ENCODE data around the gene SMG7.

Gene SMG7

GRCh38 chr1:183552891-183553290 lies 80.6 kb downstream of the SMG7 start:
- Histone ChIP-seq H3K4me1 (ENCODE audit: insufficient read depth, low read length, severe bottlenecking) (peaks cover 3% of the 10 kb centered on the region), H3K4me2 (ENCODE audit: low read length) (no peak overlapping the region), H3K36me3 (ENCODE audit: insufficient read depth, low read length) (peaks cover 84% of the 10 kb centered on the region), H3K9me3 (ENCODE audit: low read length) (no peaks in the 10 kb centered on the region), H3K79me2 (ENCODE audit: insufficient read depth, low read length) (no peaks in the 10 kb centered on the region), H3F3A (ENCODE audit: insufficient read depth, low read length) (no peaks in the 10 kb centered on the region), H3K9ac (ENCODE audit: low read length) (no peak overlapping the region), H3K27me3 (ENCODE audit: insufficient read depth, low read length) (no peaks in the 10 kb centered on the region), H3K4me3 (ENCODE audit: low read depth, low read length, poor library complexity, severe bottlenecking) (no peak overlapping the region), H3K27ac (ENCODE audit: low read depth, low read length, poor library complexity, severe bottlenecking) (no peak overlapping the region), H2AFZ (ENCODE audit: low read length) (no peak overlapping the region), H4K20me1 (ENCODE audit: insufficient read depth, low read length) (no peaks in the 10 kb centered on the region), H3K9me2 (ENCODE audit: low read depth, low read length) (no peaks in the 10 kb centered on the region)
- no peak for TF ChIP-seq EZH2 (IDR thresholded peaks at IDR 0.05; ENCODE audit: borderline replicate concordance, low read length)
- TF ChIP-seq CTCF (IDR thresholded peaks at IDR 0.05; ENCODE audit: low read length): no peak

- Histone ChIP-seq H2AFZ (ENCODE audit: low read length) (no peak overlapping the region), H3K79me2 (ENCODE audit: insufficient read depth, low read length) (no peaks in the 10 kb centered on the region), H4K20me1 (ENCODE audit: insufficient read depth, low read length) (no peaks in the 10 kb centered on the region), H3K4me2 (ENCODE audit: low read length) (no peak overlapping the region), H3K27ac (ENCODE audit: low read depth, low read length, poor library complexity, severe bottlenecking) (no peak overlapping the region), H3K4me1 (ENCODE audit: insufficient read depth, low read length, severe bottlenecking) (no peaks in the 10 kb centered on the region), H3F3A (ENCODE audit: insufficient read depth, low read length) (no peaks in the 10 kb centered on the region), H3K36me3 (ENCODE audit: insufficient read depth, low read length) (peaks cover 79% of the 10 kb centered on the region), H3K9me3 (ENCODE audit: low read length) (no peaks in the 10 kb centered on the region), H3K4me3 (ENCODE audit: low read depth, low read length, poor library complexity, severe bottlenecking) (no peak overlapping the region), H3K9me2 (ENCODE audit: low read depth, low read length) (no peaks in the 10 kb centered on the region), H3K9ac (ENCODE audit: low read length) (no peak overlapping the region), H3K27me3 (ENCODE audit: insufficient read depth, low read length) (no peaks in the 10 kb centered on the region)
- no peak for TF ChIP-seq EZH2 (IDR thresholded peaks at IDR 0.05; ENCODE audit: borderline replicate concordance, low read length)
- TF ChIP-seq CTCF (IDR thresholded peaks at IDR 0.05; ENCODE audit: low read length): no peak
Measured at GRCh38 chr1:183553331-183553730, 81.0 kb downstream of the SMG7 start.

GRCh38 chr1:183553764-183554163 lies 81.5 kb downstream of the SMG7 start:
- Histone ChIP-seq H2AFZ (ENCODE audit: low read length) (no peak overlapping the region), H3K4me3 (ENCODE audit: low read depth, low read length, poor library complexity, severe bottlenecking) (no peak overlapping the region), H3K27ac (ENCODE audit: low read depth, low read length, poor library complexity, severe bottlenecking) (no peak overlapping the region), H3K27me3 (ENCODE audit: insufficient read depth, low read length) (no peaks in the 10 kb centered on the region), H3K9me3 (ENCODE audit: low read length) (no peaks in the 10 kb centered on the region), H3K36me3 (ENCODE audit: insufficient read depth, low read length) (peaks cover 75% of the 10 kb centered on the region), H3F3A (ENCODE audit: insufficient read depth, low read length) (no peaks in the 10 kb centered on the region), H3K4me1 (ENCODE audit: insufficient read depth, low read length, severe bottlenecking) (no peaks in the 10 kb centered on the region), H4K20me1 (ENCODE audit: insufficient read depth, low read length) (no peaks in the 10 kb centered on the region), H3K4me2 (ENCODE audit: low read length) (no peak overlapping the region), H3K9me2 (ENCODE audit: low read depth, low read length) (no peaks in the 10 kb centered on the region), H3K9ac (ENCODE audit: low read length) (no peak overlapping the region), H3K79me2 (ENCODE audit: insufficient read depth, low read length) (no peaks in the 10 kb centered on the region)
- no peak for TF ChIP-seq EZH2 (IDR thresholded peaks at IDR 0.05; ENCODE audit: borderline replicate concordance, low read length)
- TF ChIP-seq CTCF (IDR thresholded peaks at IDR 0.05; ENCODE audit: low read length): no peak
